NT2/D1 (cell line): Measurements from ENCODE around the gene LCNL1.

ENCODE experiments used
- DNase-seq: peaks from one replicate; pipeline ENCODE4 v3.0.0-alpha.2; 2011; ENCODE audit warnings: low read depth, low spot score
- H3K27me3 ChIP-seq: 2 replicates; pipeline ENCODE4 v1.6.0; 2011; ENCODE audit warnings: mild to moderate bottlenecking; ENCODE audit not compliant: insufficient read length, insufficient read depth
- H3K36me3 ChIP-seq: 2 replicates; pipeline ENCODE4 v1.6.1; 2011; ENCODE audit warnings: mild to moderate bottlenecking, low read length, mixed read lengths; ENCODE audit not compliant: insufficient read depth, insufficient read length
- H3K4me1 ChIP-seq: 2 replicates; pipeline ENCODE4 v1.5.1; 2011; ENCODE audit not compliant: insufficient read depth, insufficient read length
- H3K4me3 ChIP-seq: 2 replicates; pipeline ENCODE4 v1.5.1; 2011; ENCODE audit warnings: low read depth; ENCODE audit not compliant: insufficient read length
- H3K9ac ChIP-seq: 2 replicates; pipeline ENCODE4 v1.6.0; 2011; ENCODE audit warnings: low read depth; ENCODE audit not compliant: insufficient read length
- H3K9me3 ChIP-seq: 2 replicates; pipeline ENCODE4 v1.5.1; 2011; ENCODE audit warnings: mild to moderate bottlenecking, low read length; ENCODE audit not compliant: insufficient read depth
- SUZ12 ChIP-seq: IDR thresholded peaks from 2 replicates; pipeline ENCODE4 v1.6.1; 2011; ENCODE audit not compliant: insufficient read length, insufficient read depth; ENCODE audit errors: extremely low read depth
- YY1 ChIP-seq: IDR thresholded peaks from 2 replicates; pipeline ENCODE4 v1.6.1; 2011; ENCODE audit not compliant: insufficient read length, insufficient read depth
- ZNF274 ChIP-seq: IDR thresholded peaks from 2 replicates; pipeline ENCODE4 v1.6.1; 2011; ENCODE audit warnings: mild to moderate bottlenecking, low read depth, low read length

Gene LCNL1

GRCh38 chr9:136962701-136963248 lies 20.0 kb upstream of the LCNL1 start:
- no peaks in the 10 kb centered on the region for H3K36me3 ChIP-seq
- TF ChIP-seq YY1, result no peak
- no peak for TF ChIP-seq SUZ12
- no peak for TF ChIP-seq ZNF274

GRCh38 chr9:136963341-136963740 lies 19.5 kb upstream of the LCNL1 start:
- no peak for TF ChIP-seq SUZ12
- no peak for TF ChIP-seq ZNF274
- no peak for TF ChIP-seq YY1
- Histone ChIP-seq H3K9me3 (no peaks in the 10 kb centered on the region), H3K9ac (peak overlapping the region; percentile 42), H3K36me3 (no peaks in the 10 kb centered on the region), H3K4me3 (no peak overlapping the region), H3K27me3 (peaks cover 2% of the 10 kb centered on the region), H3K4me1 (peaks cover 27% of the 10 kb centered on the region)
- DNase-seq, result no peak

More at GRCh38 chr9:136962701-136963248, 20.0 kb upstream of the LCNL1 start:
- Histone ChIP-seq H3K27me3 (peaks cover 5% of the 10 kb centered on the region), H3K4me3 (no peak overlapping the region), H3K9me3 (no peaks in the 10 kb centered on the region), H3K4me1 (peaks cover 27% of the 10 kb centered on the region), H3K9ac (no peak overlapping the region)
- DNase-seq, result no peak

GRCh38 chr9:136963751-136964150 lies 19.0 kb upstream of the LCNL1 start:
- TF ChIP-seq SUZ12, result no peak
- TF ChIP-seq ZNF274, result no peak
- no peak for TF ChIP-seq YY1
- no peak overlapping the region for H3K4me3 ChIP-seq
- H3K9me3 ChIP-seq, result no peaks in the 10 kb centered on the region
- no peaks in the 10 kb centered on the region for H3K36me3 ChIP-seq
- no peak for DNase-seq
- no peak overlapping the region for H3K9ac ChIP-seq
- H3K27me3 ChIP-seq, result no peaks in the 10 kb centered on the region
- peaks cover 27% of the 10 kb centered on the region for H3K4me1 ChIP-seq

- no peak for DNase-seq
These were observed 18.6 kb upstream of the LCNL1 start for GRCh38 chr9:136964171-136964689.

GRCh38 chr9:136964833-136965422 lies 17.9 kb upstream of the LCNL1 start:
- no peaks in the 10 kb centered on the region for H3K36me3 ChIP-seq
- peaks cover 23% of the 10 kb centered on the region for H3K4me1 ChIP-seq
- TF ChIP-seq SUZ12 (no peak), YY1 (no peak), ZNF274 (no peak)
- H3K27me3 ChIP-seq, result no peaks in the 10 kb centered on the region
- H3K4me3 ChIP-seq, result no peak overlapping the region
- no peak for DNase-seq
- H3K9ac ChIP-seq, result peak overlapping the region; percentile 44
- no peaks in the 10 kb centered on the region for H3K9me3 ChIP-seq

More at GRCh38 chr9:136964171-136964689, 18.6 kb upstream of the LCNL1 start:
- Histone ChIP-seq H3K9me3 (no peaks in the 10 kb centered on the region), H3K4me1 (peaks cover 27% of the 10 kb centered on the region), H3K27me3 (no peaks in the 10 kb centered on the region), H3K36me3 (no peaks in the 10 kb centered on the region), H3K9ac (peak overlapping the region; percentile 44), H3K4me3 (no peak overlapping the region)
- TF ChIP-seq ZNF274 (no peak), YY1 (no peak), SUZ12 (no peak)

GRCh38 chr9:136965771-136966484 lies 16.9 kb upstream of the LCNL1 start:
- Histone ChIP-seq H3K27me3 (no peaks in the 10 kb centered on the region), H3K4me1 (peaks cover 31% of the 10 kb centered on the region), H3K9ac (peak overlapping the region; percentile 51), H3K4me3 (no peak overlapping the region), H3K36me3 (no peaks in the 10 kb centered on the region), H3K9me3 (no peaks in the 10 kb centered on the region)
- TF ChIP-seq ZNF274, result no peak
- TF ChIP-seq YY1, result no peak
- no peak for TF ChIP-seq SUZ12
- DNase-seq, result no peak
